HG03139 (cell line): Measurements from ENCODE around the gene MRPL9.

Experiments
- ATAC-seq: cut with Tn5 transposase; IDR thresholded peaks from one replicate; pipeline ENCODE4 v1.9.1; 2021; ENCODE audit not compliant: unreplicated experiment

MRPL9 gene

GRCh38 chr1:151762941-151763921 is at the start of gene MRPL9:
Gene MRPL9, minus strand, starts transcription at chr1:151763496. Its CDS starts 17 bp downstream, at chr1:151763479.
- peak; percentile 88 for ATAC-seq

- no peak for ATAC-seq
Observed at GRCh38 chr1:151811181-151811580, 47.9 kb upstream of the MRPL9 start.

GRCh38 chr1:151809985-151810556 is 46.8 kb upstream of the MRPL9 start:
- no peak for ATAC-seq

GRCh38 chr1:151809290-151809984 is 46.1 kb upstream of the MRPL9 start:
- no peak for ATAC-seq

- no peak for ATAC-seq
Observed at GRCh38 chr1:151807766-151808165, 44.5 kb upstream of the MRPL9 start.

GRCh38 chr1:151807131-151807530 is 43.8 kb upstream of the MRPL9 start:
- no peak for ATAC-seq

- no peak for ATAC-seq
Observed at GRCh38 chr1:151806170-151806569, 42.9 kb upstream of the MRPL9 start.

GRCh38 chr1:151805066-151805820 is 41.9 kb upstream of the MRPL9 start, which contains the start of gene LINGO4:
Gene LINGO4, minus strand, starts transcription at chr1:151805419. Its CDS starts 2,715 bp downstream, at chr1:151802704.
- no peak for ATAC-seq

- ATAC-seq, result no peak
Observed at GRCh38 chr1:151803915-151804314, 40.6 kb upstream of the MRPL9 start.

- no peak for ATAC-seq
Observed at GRCh38 chr1:151803164-151803563, 39.9 kb upstream of the MRPL9 start.

- no peak for ATAC-seq
Observed at GRCh38 chr1:151802372-151802771, 39.1 kb upstream of the MRPL9 start.

- ATAC-seq, result no peak
Observed at GRCh38 chr1:151801846-151802245, 38.5 kb upstream of the MRPL9 start.

- ATAC-seq, result no peak
Observed at GRCh38 chr1:151801310-151801820, 38.1 kb upstream of the MRPL9 start.

GRCh38 chr1:151800830-151801229 is 37.5 kb upstream of the MRPL9 start:
- ATAC-seq, result no peak

- ATAC-seq, result no peak
Observed at GRCh38 chr1:151799179-151800022, 36.1 kb upstream of the MRPL9 start.

GRCh38 chr1:151798571-151798970 is 35.3 kb upstream of the MRPL9 start:
- no peak for ATAC-seq

- ATAC-seq, result no peak
Observed at GRCh38 chr1:151790940-151791651, 27.8 kb upstream of the MRPL9 start.

GRCh38 chr1:151790071-151790939 is 27.0 kb upstream of the MRPL9 start, which contains the start of gene TDRKH:
Gene TDRKH, minus strand, starts transcription at chr1:151790500. Its CDS starts 7,478 bp downstream, at chr1:151783022.
- ATAC-seq, result peak; percentile 95
